ENCODE measurements around the gene QRICH1. TPM values are rescaled to one million over a fixed set of nuclear protein-coding genes. Genes with fewer than 3 reads are reported as not detected.

Gene QRICH1
- total and polyA plus RNA-seq, 2 of the 4 experiments (the other 2 are of a cell fraction) = 62.7 to 77.3 TPM

DNA sequence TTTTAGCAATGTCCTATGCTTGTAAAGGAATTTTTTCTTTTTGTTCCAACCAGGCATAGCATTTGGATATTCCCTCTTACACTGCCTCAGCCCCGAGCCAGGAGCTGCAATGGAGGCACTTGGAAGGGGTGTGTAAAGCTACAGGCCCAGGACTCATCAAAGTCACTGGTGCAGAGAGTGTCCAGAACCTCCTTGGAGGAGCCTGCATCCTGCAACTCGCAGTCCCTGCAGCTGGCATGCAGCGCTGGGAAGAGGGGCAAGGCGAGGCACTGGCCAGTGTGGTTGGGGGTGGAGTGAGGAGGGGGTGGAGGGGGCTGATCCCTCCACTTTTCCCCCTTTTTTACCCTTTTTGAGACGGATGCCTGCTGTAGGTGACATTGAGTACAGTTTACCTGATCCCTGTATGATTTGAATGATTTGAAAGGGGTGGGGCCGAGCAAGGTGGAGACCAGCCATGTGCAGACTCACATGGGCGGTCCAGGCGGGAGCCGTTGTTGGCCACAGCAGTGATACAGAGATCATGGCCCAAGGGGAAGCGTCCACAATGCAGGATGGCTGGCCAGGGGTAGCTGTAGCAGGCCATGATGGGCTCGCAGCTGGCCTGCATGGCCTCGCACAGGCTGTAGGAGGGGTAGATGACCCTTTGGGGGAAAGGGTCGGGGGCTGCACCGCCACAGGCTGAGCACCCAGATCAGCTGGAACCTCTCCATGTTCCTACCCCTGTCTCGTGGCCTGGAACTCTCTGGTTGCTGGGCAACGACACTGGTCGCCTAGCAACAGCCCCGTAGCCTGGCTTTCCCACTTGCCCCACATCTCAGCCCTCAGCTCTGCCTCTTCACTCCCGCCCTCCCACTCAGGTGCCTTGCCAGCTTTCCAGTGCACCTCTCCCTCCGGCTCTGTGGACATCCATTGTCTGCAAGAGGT lies 95.9 kb downstream of the QRICH1 start:
- H2AK5ac ChIP-seq (ENCODE audit: low read depth, low read length) = no peak overlapping the region
- H3K14ac ChIP-seq (replicated peaks; ENCODE audit: low read depth, low read length) = no peak overlapping the region
- no peak overlapping the region for H4K5ac ChIP-seq (ENCODE audit: low read depth, low read length)
- H2AK9ac ChIP-seq (replicated peaks; ENCODE audit: low read depth, low read length, poor library complexity) = no peak overlapping the region
- no peak overlapping the region for H2BK20ac ChIP-seq (ENCODE audit: low read depth, low read length)
- dilution Hi-C loops (cut with HindIII; ENCODE audit: low sequenced_read_pairs, unreplicated experiment) (no loop called here), in situ Hi-C loops (cut with MboI; ENCODE audit: low sequenced_read_pairs) (no loop called here), intact Hi-C loops (cut with micrococcal nuclease) (no loop called here)
- no peaks in the 10 kb centered on the region for H3K27me3 ChIP-seq (ENCODE audit: control insufficient read depth, insufficient read depth, low read length)
- H3K9me3 ChIP-seq (ENCODE audit: control insufficient read depth, insufficient read depth, low read length) = no peaks in the 10 kb centered on the region
- no peak overlapping the region for H2BK120ac ChIP-seq (ENCODE audit: low read depth, low read length)
- ATAC-seq (ENCODE audit: low read depth) = no peak
- no peak overlapping the region for H3K18ac ChIP-seq (ENCODE audit: low read depth, low read length)
- H3K27ac ChIP-seq (ENCODE audit: insufficient read depth, low read length) = no peak overlapping the region
- H4K8ac ChIP-seq (ENCODE audit: low read depth in 2 of 2, low read length in 2 of 2) = no peak overlapping the region
- H3K4ac ChIP-seq (ENCODE audit: low read depth, low read length) = no peak overlapping the region
- peaks cover 35 to 50% of the 10 kb centered on the region in 2 experiments for H3K79me1 ChIP-seq (ENCODE audit: low read depth in 1 of 2, low read length in 2 of 2)
- WGBS, 2 experiments (ENCODE audit: extremely low coverage in 2 of 2, insufficient read length in 1 of 2) = 83% methylated on average over 9 of the region's 20 CpGs; no CpG with 5 or more reads in 1 of the 2 experiments
- BruUV-seq (replicated peaks) = no TSS peak
- no peak overlapping the region for H2BK5ac ChIP-seq (ENCODE audit: low read depth, low read length, poor library complexity, severe bottlenecking)
- H3K4me1 ChIP-seq (ENCODE audit: control insufficient read depth, insufficient read depth, low read length) = no peaks in the 10 kb centered on the region
- no peak for DNase-seq
- H3K23ac ChIP-seq (ENCODE audit: low read depth, low read length) = no peak overlapping the region
- H3K56ac ChIP-seq (ENCODE audit: extremely low read depth, insufficient read depth, low read length) = no peak overlapping the region
- H3K36me3 ChIP-seq (ENCODE audit: control insufficient read depth, insufficient read depth, low read length) = peaks cover 6% of the 10 kb centered on the region; the same call in 1 of the 2 replicates
- no peak overlapping the region for H4K91ac ChIP-seq (ENCODE audit: insufficient read depth, low read depth, low read length)
- H3K9ac ChIP-seq (ENCODE audit: low read depth, low read length) = no peak overlapping the region
- H2AFZ ChIP-seq (replicated peaks; ENCODE audit: low read length, poor library complexity) = no peak overlapping the region
- H4K20me1 ChIP-seq (ENCODE audit: insufficient read depth, low read length) = no peaks in the 10 kb centered on the region; the same call in 1 of the 2 replicates
- no peak overlapping the region for H3K4me2 ChIP-seq (ENCODE audit: low read depth, low read length)
- H2BK15ac ChIP-seq (ENCODE audit: low read depth, low read length) = no peak overlapping the region
- ChIA-PET POLR2A (ENCODE audit: unreplicated experiment) (interaction anchor here (0.6 kb wide), 1 partner anchor 9 kb away, joined by 3 read pairs; the partner anchor contains the start of gene WDR6), CTCF (no interaction called here)
- H3K4me3 ChIP-seq (ENCODE audit: insufficient read depth, low read depth, low read length) = no peak overlapping the region
- H3K9me1 ChIP-seq (ENCODE audit: insufficient read depth, low read length) = no peaks in the 10 kb centered on the region; the same call in 1 of the 2 replicates
- TF ChIP-seq RCOR1 (IDR thresholded peaks at IDR 0.05; ENCODE audit: insufficient replicate concordance, low read length) (no peak), RFX5 (IDR thresholded peaks at IDR 0.05; ENCODE audit: low read depth, low read length) (no peak), FOS (IDR thresholded peaks at IDR 0.05; ENCODE audit: low read depth, low read length) (no peak), MAZ (IDR thresholded peaks at IDR 0.05; ENCODE audit: borderline replicate concordance, low read depth, low read length) (no peak), CEBPB (IDR thresholded peaks at IDR 0.05; ENCODE audit: low read depth, low read length) (no peak), MAFK (IDR thresholded peaks at IDR 0.05; ENCODE audit: low read depth, low read length) (no peak), MXI1 (IDR thresholded peaks at IDR 0.05; ENCODE audit: borderline replicate concordance, low read depth, low read length) (no peak), POLR2A (IDR thresholded peaks at IDR 0.05; ENCODE audit: low read depth, low read length) (no peak), BHLHE40 (IDR thresholded peaks at IDR 0.05; ENCODE audit: low read depth, low read length) (no peak), CHD1 (IDR thresholded peaks at IDR 0.05; ENCODE audit: low read depth, low read length) (no peak), RAD21 (IDR thresholded peaks at IDR 0.05; ENCODE audit: low read length) (no peak)
- TF ChIP-seq, protein P1, sequence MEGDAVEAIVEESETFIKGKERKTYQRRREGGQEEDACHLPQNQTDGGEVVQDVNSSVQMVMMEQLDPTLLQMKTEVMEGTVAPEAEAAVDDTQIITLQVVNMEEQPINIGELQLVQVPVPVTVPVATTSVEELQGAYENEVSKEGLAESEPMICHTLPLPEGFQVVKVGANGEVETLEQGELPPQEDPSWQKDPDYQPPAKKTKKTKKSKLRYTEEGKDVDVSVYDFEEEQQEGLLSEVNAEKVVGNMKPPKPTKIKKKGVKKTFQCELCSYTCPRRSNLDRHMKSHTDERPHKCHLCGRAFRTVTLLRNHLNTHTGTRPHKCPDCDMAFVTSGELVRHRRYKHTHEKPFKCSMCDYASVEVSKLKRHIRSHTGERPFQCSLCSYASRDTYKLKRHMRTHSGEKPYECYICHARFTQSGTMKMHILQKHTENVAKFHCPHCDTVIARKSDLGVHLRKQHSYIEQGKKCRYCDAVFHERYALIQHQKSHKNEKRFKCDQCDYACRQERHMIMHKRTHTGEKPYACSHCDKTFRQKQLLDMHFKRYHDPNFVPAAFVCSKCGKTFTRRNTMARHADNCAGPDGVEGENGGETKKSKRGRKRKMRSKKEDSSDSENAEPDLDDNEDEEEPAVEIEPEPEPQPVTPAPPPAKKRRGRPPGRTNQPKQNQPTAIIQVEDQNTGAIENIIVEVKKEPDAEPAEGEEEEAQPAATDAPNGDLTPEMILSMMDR (conservative IDR thresholded peaks at IDR 0.05; ENCODE audit: low read depth, low read length) = no peak
- TF ChIP-seq, protein P2, sequence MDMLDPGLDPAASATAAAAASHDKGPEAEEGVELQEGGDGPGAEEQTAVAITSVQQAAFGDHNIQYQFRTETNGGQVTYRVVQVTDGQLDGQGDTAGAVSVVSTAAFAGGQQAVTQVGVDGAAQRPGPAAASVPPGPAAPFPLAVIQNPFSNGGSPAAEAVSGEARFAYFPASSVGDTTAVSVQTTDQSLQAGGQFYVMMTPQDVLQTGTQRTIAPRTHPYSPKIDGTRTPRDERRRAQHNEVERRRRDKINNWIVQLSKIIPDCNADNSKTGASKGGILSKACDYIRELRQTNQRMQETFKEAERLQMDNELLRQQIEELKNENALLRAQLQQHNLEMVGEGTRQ (IDR thresholded peaks at IDR 0.05; ENCODE audit: low read depth, low read length) = no peak
- TF ChIP-seq, protein P3, sequence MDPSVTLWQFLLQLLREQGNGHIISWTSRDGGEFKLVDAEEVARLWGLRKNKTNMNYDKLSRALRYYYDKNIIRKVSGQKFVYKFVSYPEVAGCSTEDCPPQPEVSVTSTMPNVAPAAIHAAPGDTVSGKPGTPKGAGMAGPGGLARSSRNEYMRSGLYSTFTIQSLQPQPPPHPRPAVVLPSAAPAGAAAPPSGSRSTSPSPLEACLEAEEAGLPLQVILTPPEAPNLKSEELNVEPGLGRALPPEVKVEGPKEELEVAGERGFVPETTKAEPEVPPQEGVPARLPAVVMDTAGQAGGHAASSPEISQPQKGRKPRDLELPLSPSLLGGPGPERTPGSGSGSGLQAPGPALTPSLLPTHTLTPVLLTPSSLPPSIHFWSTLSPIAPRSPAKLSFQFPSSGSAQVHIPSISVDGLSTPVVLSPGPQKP (IDR thresholded peaks at IDR 0.05; ENCODE audit: borderline replicate concordance, low read depth, low read length) = no peak
